NCI-H82 (cell line): ENCODE measurements around the gene POC5.
"Not testable (repeated sequence)": the region's sequence is repeated elsewhere in the genome, so short reads cannot be mapped to it uniquely, and the experiment has no call there.

Experiments
- DNase-seq: peaks from one replicate; lab custom pipeline; 2025; lab: John Stamatoyannopoulos, UW

POC5 gene

GRCh38 chr5:75717082-75717922 lies at the start of gene POC5:
TSS of gene POC5 (minus strand) at chr5:75717437. CDS start at chr5:75712937, 4,500 bp downstream.
- DNase-seq = peak; percentile 99

GRCh38 chr5:75758116-75758515 lies 40.9 kb upstream of the POC5 start:
- no peak for DNase-seq

- DNase-seq = no peak
Measured at GRCh38 chr5:75756981-75757380, 39.7 kb upstream of the POC5 start.

GRCh38 chr5:75756211-75756610 lies 39.0 kb upstream of the POC5 start:
- no peak for DNase-seq

GRCh38 chr5:75753182-75753581 lies 35.9 kb upstream of the POC5 start:
- no peak for DNase-seq

- no peak for DNase-seq
Measured at GRCh38 chr5:75744355-75744754, 27.1 kb upstream of the POC5 start.

- DNase-seq = peak; percentile 28
Measured at GRCh38 chr5:75736273-75736672, 19.0 kb upstream of the POC5 start.

GRCh38 chr5:75734913-75735789 lies 17.9 kb upstream of the POC5 start:
- peak; percentile 69 for DNase-seq

- DNase-seq = no peak
Measured at GRCh38 chr5:75733767-75734166, 16.5 kb upstream of the POC5 start.

- not testable (repeated sequence) for DNase-seq
Measured at GRCh38 chr5:75731515-75731914, 14.3 kb upstream of the POC5 start.

- DNase-seq = no peak
Measured at GRCh38 chr5:75729321-75729720, 12.1 kb upstream of the POC5 start.

- DNase-seq = no peak
Measured at GRCh38 chr5:75727931-75728330, 10.7 kb upstream of the POC5 start.

- not testable (repeated sequence) for DNase-seq
Measured at GRCh38 chr5:75726224-75726623, 9.0 kb upstream of the POC5 start.

GRCh38 chr5:75723378-75723777 lies 6.1 kb upstream of the POC5 start:
- DNase-seq = no peak

- no peak for DNase-seq
Measured at GRCh38 chr5:75721573-75721972, 4.3 kb upstream of the POC5 start.

- DNase-seq = no peak
Measured at GRCh38 chr5:75720882-75721281, 3.6 kb upstream of the POC5 start.

- DNase-seq = peak; percentile 62
Measured at GRCh38 chr5:75716715-75717081, 539 bp downstream of the POC5 start.

GRCh38 chr5:75712091-75712490 lies 5.1 kb downstream of the POC5 start:
- no peak for DNase-seq

- no peak for DNase-seq
Measured at GRCh38 chr5:75711151-75711550, 6.1 kb downstream of the POC5 start.

GRCh38 chr5:75710637-75711036 lies 6.6 kb downstream of the POC5 start:
- DNase-seq = no peak

GRCh38 chr5:75707911-75708509 lies 9.2 kb downstream of the POC5 start:
- DNase-seq = no peak

GRCh38 chr5:75706775-75707174 lies 10.5 kb downstream of the POC5 start:
- DNase-seq = no peak

GRCh38 chr5:75706016-75706415 lies 11.2 kb downstream of the POC5 start:
- DNase-seq = no peak
